Left renal cortex interstitium (tissue), 4 donors: ENCODE results near the gene ARHGAP27. TPM values are rescaled to one million over a fixed set of nuclear protein-coding genes. Genes with fewer than 3 reads are reported as not detected.
"Not testable (repeated sequence)": the region's sequence is repeated elsewhere in the genome, so short reads cannot be mapped to it uniquely, and the experiment has no call there.

Source experiments
- DNase-seq, 4 donors: peaks; one replicate each; pipeline ENCODE4 v3.0.0-alpha.2; 2013; ENCODE audit warnings: low read depth in 4 of 4, low spot score in 2 of 4, missing footprints in 1 of 4
- polyA plus RNA-seq, 4 donors: library from polyadenylated mRNA; unstranded; fragments of 120-200 nt; gene quantifications; one replicate each; pipeline ENCODE4 v1.2.1, GENCODE V29; 2013; ENCODE audit not compliant: insufficient read length in 4 of 4

ARHGAP27 gene
- polyA plus RNA-seq, 4 donors, result 11.9 to 20.9 (median 17.7) TPM

DNA sequence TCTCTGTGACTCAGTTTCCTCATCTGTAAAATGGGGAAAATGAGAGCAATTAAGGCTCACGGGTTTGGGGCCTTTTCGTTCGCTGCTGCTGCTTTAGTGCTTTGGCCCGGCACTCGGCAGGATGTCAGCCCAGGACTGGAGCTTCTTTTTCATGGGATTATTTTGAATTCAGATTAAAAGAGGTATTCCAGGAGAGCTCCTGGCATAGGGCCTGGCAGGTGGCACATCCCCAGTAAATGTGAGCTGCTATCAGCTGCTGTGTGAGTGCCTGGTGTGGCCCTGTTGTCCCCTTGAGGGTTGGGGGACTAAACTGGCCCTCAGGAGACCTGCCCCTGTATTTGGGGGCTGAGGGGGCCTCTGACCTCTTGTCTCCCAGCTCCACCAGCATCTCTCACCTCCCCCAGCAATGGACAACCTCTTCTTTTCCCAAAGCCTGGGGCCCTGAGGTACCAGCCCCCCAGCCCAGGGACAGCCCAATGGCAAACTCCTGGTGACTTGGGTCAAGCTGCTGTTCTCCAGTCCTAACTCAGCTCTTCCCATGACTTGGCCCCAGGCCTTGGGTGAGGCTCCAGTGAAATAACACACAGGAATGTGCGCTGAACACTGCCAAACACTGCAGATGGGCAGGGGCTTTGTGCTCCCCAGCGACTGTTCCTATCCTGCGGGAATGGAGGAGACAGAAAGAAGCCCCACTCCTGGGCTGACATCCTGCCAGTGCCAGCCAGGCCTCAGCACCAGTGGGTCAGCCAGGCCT is 14.4 kb upstream of the ARHGAP27 start:
- DNase-seq, result not testable (repeated sequence)

DNA sequence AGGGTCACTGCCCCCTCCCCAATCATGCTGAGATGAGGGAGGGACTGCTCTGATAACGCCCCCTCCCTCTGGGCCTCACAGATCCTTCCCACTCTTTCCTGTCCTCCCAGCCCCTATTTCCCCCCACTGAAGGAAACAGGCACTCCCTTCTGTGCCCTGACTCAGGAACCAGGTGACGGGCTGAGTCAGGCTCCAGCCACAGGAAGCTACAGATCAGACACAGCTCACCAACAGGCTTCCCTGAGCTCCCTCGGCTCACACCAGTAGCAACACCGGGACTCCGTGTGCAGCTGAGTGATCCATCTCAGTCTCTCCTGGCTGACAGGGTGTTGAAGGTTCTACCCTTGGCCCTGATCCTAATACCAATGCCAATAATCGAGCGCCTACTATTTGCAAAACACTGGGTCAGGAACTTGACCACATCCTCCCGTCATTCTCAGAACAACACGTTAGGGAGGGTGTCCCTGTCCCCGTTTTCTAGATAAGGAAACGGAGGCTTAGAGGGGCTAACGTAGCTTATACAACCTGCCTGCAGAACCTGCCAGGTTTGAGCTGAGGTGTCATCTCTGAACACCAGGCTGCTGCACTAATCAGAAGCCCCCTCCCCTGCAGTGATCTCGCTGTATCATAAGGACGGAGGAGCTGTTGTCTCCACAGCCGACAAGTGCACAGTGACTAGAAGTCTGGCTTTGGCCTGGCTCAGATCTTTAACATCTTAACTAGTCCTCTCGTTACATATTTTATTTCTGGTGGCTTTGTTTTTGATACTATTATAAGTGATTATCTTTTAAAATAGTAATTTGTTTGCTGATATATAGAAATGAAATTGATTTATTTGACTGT is 13.5 kb upstream of the ARHGAP27 start:
- DNase-seq, result not testable (repeated sequence)

DNA sequence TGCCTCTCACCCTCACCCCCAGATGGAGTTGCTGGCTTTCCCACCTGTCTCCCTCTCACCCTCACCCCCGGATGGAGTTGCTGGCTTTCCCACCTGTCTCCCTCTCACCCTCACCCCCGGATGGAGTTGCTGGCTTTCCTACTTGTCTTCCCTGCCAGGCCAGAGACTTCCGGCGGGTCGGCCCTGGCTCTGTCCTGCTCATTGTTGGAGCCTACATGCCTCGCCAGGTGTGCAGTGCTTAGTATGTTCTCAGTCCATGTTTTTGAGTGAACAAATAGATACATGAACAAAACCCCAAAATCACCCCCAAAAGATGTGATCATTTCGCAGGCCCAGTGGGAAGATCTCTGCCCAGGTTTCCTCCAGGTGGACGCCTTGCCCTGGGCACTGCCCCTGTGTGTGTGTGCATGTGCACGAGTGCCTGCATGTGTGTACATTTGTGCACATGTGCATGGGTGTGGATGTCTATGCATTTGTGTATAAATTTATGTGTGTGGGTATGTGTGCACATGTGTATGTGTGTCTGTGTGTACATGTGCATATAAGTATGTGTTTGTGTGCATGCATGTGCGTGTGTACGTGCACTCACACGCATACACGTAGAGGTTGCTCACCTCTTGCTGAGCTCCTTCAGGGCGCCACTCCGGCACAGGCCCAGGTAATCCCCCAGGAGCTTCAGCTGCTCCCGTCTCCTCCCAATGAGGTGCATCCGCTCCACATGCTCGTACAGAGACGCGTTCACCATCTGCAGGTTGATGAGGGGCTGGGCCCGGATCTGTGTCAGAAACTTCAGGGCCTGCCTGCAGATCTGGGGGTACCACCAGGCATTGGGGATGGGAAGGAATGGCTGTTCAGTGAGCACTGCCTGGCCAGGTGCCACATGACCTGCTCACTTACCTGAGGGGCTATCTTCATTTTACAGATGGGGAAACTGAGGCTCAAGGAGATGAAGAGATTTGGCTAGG is 12.5 kb upstream of the ARHGAP27 start:
- not testable (repeated sequence) for DNase-seq

DNA sequence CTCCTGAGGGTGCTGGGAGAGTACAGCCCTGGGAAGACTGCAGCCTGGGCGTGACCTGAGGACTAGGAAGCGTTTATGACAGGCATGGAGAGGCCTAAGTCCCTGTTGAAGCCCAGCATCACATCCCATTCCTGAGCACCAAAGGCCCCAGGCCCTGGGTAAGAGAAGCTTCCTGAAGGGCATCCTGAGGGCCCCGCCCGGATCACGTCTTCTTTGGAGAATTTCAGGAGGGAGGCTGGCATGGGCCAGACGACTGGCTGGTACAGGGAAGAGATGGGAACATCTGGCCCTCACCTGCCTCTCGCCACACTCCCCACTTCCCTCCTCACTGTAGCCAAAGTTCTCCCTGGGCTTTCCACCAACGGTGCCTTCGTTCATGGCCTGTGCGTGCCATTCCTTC is 11.6 kb upstream of the ARHGAP27 start:
- not testable (repeated sequence) for DNase-seq

DNA sequence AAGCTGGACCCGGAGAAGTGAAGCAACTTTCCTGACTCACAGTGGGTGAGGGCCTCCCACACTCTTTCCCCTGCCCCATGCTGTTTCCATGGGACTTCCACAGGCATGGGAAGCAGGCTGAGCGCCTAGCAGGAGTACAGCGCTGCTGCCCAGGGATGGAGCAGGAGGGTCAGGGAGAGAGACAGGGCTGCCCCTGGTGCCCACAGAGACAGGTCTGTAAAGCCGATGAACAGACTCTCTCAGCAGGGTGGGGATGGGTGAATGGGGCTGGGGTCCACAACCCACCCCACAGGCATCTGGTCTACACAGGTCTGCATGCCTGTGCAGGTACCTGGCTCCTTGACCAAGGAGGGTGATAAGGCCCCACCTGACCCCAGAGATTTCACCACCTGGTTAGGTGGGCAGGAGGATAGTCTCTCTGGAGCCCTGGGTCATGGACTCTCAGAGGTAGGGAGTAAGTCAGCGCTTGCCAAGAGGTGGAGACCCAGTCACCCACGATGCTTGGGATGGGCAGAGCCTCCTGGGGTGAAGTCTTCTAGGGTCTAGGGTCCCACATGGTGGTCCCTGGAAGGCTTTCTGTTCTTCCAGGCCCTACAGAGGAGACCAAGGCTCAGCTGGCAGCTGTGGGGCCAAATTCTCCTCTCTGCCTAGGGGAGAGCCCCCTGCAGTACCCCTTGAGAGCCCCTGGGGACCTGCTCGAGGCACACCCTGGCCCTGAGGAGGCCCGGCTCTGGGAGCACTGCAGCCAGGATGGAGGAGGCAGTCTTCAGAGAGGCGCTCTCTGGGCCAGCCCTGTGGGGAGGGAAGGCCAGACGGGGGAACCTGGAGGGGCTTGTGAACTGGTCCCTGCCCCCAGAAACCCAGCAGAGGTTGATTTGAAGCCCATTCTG is 10.9 kb upstream of the ARHGAP27 start:
- DNase-seq, result not testable (repeated sequence)

DNA sequence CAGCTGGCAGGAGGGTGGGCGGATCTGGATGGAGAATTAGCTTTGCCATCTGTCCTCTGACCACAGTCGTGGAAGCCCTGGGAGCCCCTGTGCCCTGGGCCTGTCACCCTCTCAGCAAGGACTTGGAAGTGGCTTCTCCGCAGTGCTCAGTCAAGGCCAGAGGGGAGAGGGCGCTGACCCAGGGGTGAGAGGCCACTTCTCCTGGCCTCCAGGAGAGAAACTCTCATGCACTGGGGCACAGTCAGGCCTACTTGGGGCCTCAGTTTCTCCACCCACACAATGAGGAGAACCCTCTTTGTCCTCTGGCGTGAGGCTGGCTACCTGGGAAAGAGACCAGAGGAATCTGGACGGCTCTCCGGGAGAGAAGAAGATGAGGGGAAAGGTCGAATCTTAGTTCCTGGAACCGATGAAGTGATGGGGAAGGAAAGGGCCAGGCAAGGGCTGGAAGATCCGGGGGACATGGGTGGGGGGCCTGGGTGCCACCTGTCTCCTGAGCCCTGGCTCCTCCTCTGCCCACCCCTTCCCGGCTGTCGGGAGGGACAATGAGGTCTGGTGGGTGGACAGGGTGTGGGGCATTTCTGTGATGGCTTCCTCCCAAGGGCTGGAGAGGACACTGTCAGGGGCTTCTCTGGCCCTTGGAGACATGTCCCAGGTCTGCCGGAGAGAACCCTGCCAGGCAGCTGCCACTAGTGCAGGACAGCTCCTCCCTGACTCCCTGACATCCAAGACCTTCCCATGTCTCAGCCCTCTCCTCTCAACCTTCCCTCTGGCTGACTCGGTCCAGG is 9.0 kb upstream of the ARHGAP27 start:
- no peak for DNase-seq

DNA sequence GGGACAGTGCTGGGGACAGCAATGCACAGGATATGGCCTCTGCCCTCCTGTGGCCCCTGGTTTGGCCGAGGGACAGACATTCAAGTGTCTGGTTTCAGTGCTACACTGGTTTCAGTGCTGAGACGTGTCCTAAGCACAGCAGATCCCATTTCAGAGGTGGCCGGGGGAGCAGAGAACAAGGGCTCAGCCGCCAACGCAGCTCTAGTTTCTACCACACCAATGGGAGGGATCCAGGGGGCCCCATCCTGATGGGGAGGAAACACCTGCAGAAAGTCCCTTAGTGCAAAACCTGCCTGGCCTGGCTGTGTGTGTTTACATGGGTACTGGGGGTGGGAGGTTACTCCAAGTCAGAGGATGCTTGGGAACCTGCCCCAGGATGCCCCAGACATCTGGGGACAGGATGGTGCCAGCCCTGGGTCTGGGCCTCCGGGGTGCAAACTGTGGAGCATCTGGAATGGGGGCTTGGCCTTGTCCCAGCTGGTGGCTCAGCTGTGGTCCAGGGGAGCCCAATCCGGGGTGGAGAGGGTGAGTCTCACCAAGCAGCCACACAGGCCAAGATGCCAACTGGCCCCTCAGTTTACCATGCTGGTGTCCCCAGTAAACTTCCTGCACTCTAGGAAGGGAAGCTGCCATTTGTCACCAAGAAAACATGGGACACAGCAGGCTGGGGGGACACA is 8.3 kb upstream of the ARHGAP27 start:
- DNase-seq, result not testable (repeated sequence)

DNA sequence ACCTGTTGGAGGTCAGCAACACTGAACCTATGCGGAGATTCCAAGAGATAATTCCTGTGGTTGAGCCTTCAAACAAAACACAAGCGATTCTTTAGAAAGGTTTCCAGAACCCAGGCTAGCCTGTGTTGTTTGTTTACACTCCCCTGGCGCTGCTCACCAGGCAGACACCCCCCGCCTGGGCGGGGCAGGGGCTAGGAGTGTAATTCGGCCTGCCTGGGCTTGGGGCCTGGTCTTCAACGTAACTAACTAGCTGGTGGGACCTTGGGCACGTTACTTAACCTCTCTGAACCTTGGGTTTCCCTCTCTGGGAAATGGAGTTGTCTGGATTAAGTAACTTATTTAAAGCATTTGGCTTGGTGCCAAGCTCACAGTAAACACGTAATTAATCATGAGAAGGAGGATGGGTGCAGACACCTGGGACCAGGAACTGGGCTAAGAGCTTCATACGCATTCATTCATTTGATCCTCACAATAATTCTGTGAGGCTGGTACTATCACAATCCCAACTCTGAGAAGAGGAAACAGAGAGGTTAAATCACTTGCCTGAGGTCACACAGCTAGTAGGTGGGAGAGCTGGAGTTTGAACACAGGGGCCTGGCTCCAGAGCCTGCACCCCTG is 7.6 kb upstream of the ARHGAP27 start:
- DNase-seq, result no peak

DNA sequence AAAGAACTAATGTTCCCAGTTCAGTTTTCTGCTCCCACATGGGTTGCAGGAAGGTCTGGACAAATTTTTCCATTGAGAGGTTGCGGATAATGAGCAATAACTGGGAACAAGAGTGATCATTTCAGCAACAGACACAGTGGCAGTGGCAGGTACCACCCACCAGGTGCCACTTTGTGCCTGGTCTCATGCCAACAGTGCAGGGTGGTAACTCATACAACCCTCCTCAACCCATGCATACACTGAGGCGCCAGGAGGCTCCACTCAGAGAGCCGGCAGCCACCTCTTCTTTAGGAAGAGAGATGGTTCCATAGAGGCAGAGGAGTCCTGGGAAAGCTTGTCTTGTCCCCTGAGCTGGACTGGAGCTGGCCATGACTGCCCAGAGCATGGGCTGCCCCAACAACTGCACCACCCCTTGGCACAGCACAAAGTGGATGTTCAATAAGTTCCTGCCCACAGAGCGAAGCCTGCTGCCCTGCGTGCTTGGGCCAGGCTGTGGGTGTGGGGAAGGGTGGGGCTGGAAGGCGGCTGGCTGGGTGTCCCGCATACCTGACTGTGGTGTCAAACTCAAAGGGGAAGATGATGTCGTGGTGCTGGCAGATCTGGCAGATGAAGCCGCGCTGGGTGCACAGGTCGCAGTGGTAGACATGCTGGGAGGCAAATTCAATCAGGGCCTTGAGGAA is 6.4 kb upstream of the ARHGAP27 start:
- no peak for DNase-seq

DNA sequence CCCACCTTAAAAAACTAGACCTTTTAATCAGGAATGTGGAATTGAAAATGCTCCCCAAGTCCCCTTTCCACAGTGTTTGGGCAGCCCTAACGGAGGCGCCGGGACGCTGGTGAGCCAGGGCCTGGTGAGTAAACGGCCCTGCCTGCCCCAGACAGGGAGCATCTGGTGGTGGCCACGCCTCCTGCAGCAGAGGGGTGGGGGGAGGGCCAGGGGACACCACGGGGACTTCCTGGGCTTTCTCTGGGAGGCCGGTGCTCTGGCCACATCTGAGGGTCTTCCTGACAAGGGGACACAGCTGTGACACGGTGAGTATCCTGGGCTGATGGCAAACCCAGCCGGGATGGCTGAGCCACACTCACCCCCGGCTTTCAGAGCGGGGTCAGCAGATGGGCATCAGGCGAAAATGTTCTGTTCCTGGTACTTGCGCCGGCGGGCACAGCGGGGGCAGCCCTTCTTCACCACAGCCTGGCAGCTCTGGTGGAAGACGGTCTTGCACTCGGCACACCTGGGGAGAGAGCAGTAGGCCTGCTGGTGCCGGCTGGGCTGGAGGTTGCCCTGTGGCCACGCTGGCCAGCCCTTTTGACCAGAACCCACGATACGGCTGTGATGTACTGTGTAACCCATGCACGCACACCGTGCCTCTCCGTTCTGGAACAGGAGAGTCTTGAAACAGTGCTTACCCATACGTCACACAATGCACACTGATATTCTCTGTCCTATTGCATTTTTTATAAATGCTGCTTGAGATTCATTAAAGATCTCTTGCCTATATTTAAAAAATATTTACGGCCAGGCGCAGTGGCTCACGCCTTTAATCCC is 5.0 kb upstream of the ARHGAP27 start:
- no peak for DNase-seq

DNA sequence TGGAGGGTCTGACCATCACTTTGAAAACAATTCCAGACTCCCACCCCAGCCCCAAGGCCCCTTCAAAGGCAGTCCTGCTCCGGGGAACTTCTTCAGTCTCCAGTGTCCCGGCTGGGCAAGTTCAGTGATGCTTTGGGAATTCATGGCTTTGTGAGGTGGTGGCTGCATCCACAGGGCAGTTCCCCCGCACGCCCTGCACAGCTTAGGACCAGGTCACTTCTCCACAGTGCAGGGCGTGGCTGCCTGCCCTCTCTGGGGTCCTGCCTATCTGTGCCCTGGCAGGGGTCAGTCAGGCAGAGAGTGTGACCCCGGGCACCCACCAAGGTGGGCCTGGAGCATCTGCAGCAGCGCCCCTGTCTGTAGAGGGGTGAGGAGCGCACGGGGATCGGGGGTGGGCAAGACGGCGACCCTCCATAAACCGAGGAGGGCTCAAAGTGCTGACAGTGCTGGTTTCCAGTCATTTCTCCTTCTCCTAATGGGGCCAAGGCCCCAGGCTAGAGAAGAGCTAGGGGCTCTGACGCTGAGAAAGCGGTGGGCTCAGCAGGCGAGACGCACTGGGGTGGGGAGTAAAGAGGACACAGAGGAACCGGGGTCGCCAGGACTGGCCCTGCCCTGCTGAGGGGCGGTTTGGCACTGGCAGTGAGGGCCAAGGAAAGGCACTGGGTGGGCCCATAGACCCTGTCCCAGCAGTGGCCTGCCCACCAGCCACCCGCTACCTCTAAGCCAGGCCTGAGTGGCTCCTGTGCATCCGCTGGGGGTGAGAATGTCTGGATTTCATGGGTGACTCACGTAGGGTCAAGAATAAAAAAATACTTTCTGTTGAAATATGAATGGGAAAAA is 4.2 kb upstream of the ARHGAP27 start:
- no peak for DNase-seq

DNA sequence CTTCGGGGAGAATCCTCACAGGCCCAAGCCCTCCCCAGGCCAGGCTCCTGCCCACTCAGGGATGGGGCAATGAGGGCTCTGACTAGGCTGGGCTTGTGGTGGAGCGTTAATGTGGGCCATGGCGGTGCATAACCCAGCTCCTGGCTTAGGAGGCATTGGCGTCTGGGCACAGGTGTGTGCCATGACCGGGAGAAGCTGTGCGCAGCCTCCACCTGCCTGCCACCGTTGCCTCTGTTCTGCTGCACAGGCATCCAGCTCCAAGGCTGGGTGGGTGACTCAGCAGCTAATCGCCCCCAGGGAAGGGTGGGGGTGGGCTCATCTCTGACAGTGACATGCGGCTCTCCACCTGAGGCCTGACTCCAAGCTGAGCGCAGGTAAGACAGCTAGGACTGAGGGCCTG is 3.5 kb upstream of the ARHGAP27 start:
- DNase-seq, result no peak

DNA sequence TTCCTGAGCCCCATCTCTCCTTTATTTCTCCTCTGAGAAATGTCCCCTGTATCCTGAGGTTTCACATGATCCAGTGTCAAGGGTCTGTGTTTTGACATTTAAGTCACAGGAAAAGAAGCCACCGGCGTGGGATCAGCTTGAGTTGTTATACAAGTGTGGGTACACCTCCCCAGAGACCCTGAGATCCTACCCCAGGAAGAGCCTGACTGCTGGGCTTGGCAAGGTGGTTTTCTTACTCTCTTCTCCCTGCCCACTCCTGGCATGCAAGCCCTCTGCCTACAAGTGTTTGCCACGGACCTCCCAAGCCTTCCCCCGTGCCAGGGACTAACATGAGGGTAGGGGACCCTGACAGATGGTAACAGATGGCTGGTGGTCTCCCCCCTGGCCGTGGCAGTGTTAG is 2.8 kb upstream of the ARHGAP27 start:
- no peak for DNase-seq

DNA sequence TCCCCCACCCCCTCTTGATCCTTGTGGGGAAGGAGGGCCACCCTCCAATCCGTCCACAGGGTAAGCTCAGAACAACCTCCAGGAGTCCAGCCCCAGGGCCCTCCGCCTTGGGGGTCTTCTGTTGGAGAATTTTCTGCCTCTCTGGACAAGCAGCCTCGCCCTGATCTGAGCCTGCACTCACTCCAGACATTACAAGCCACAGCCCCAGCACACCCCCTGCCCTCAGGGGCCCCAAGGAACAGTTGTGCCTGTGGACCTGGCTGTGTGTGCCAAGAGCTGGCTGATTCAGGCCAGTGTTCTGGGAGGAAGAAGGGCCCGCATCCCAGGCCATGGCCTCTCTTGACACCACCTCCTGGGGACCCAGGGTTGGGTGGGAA is 477 bp upstream of the ARHGAP27 start:
- no peak for DNase-seq

DNA sequence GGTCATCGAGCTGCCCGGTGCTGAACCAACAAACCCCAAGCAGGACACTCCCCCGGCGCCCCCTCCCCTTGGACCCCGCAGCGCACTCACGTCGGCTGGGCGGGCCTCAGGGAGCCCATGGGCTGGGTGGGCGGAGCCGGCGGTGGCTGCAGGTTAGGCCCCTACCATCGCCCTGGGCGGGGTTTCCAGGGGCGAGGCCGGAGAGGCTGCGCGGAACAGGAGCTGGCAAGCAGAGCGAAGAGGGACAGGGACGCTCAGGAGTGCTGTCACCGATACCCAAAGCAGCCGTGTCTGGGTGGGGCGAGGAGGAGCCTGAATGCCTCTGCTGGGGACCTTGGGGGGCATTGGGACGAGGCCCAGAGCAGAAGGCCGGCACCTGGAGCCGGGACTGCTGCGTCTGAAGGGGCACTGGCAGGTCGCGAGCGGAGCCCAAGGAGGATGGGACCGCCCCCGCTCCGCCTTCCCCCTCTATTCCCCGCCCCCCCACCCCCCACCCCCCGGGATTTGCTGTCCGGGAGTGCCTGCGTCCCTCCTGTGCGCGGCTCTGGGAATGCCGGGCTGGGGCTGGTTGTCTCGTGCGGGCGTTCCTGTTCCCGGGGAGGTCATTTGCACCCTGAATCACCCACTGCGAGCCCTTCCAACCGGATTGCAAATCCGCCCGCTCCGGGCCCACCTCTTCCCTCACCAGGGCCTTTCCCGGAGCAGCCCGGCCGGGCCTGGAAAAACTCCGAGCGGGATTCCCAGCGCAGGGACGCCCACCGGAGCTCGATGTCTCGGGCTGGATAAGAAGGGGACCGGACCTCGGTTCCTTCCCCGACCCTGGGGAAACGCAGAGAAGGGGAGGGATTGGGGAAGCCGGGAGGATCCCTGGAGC is 902 bp downstream of the ARHGAP27 start:
- DNase-seq, result no peak
